Bronchial epithelial cell (primary cell): ENCODE data around the gene RACGAP1. TPM values are rescaled to one million over a fixed set of nuclear protein-coding genes. Genes with fewer than 3 reads are reported as not detected.

ENCODE experiments used
- DNase-seq: peaks from one replicate; pipeline ENCODE4 v3.0.0-alpha.2; 2010; ENCODE audit warnings: low read depth
- FAIRE-seq: peaks from 2 replicates; lab custom pipeline; 2011; peaks lifted over from hg19 to GRCh38; lab: Jason Lieb, UNC
- H3K27me3 ChIP-seq: 2 replicates; pipeline ENCODE4 v1.5.1; 2011; ENCODE audit warnings: low read length; ENCODE audit not compliant: control insufficient read depth, insufficient read depth
- H3K36me3 ChIP-seq: 2 replicates; pipeline ENCODE4 v1.5.1; 2011; ENCODE audit warnings: low read length; ENCODE audit not compliant: control insufficient read depth, insufficient read depth
- H3K4me3 ChIP-seq: 2 replicates; pipeline ENCODE4 v1.5.1; 2011; ENCODE audit warnings: mild to moderate bottlenecking, low read depth, low read length, control low read depth
- CTCF ChIP-seq: IDR thresholded peaks from 2 replicates; pipeline ENCODE4 v1.5.1; 2011; ENCODE audit warnings: mild to moderate bottlenecking, moderate library complexity, low read length, control low read depth, inconsistent platforms; ENCODE audit not compliant: insufficient read depth, severe bottlenecking
- total RNA-seq: library from RNA; depleted of rRNA; stranded (reverse); fragments of >200 nt; gene quantifications from 2 replicates; pipeline ENCODE4 v1.2.1, GENCODE V29; 2014

Gene RACGAP1
- total RNA-seq, 1 donor from 2014 or later, result 11.3 TPM

- Histone ChIP-seq H3K36me3 (no peaks in the 10 kb centered on the region), H3K4me3 (no peak overlapping the region), H3K27me3 (no peaks in the 10 kb centered on the region)
- TF ChIP-seq CTCF, result no peak
- FAIRE-seq (no peak), DNase-seq (no peak)
These were observed 50.5 kb downstream of the RACGAP1 start for GRCh38 chr12:49974677-49975317.

- no peaks in the 10 kb centered on the region for H3K36me3 ChIP-seq
- DNase-seq (peak; percentile 30), FAIRE-seq (no peak)
- peak; percentile 64 for TF ChIP-seq CTCF
- no peak overlapping the region for H3K4me3 ChIP-seq
- no peaks in the 10 kb centered on the region for H3K27me3 ChIP-seq
These were observed 51.0 kb downstream of the RACGAP1 start for GRCh38 chr12:49974231-49974675.

DNA sequence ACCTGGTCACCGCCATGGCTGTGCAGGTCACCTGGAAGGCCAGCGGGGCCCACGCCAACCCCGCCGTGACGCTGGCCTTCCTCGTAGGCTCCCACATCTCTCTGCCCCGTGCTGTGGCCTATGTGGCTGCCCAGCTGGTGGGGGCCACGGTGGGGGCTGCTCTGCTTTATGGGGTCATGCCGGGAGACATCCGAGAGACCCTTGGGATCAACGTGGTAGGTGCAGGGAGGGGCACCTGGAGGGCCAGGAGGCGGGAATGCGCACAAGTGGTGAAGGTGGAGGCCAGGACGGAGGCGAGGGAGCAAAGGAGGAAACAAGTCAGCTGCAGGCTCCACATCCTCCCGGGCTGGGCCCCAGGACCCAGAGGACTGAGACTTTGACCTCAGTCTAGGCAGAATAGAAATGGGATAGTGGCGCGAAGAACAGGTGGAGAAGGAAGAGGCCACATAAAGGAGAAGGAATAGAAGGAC, 51.9 kb downstream of the RACGAP1 start:
- no peaks in the 10 kb centered on the region for H3K27me3 ChIP-seq
- H3K4me3 ChIP-seq, result no peak overlapping the region
- FAIRE-seq, result no peak
- DNase-seq, result no peak
- TF ChIP-seq CTCF, result no peak
- H3K36me3 ChIP-seq, result no peaks in the 10 kb centered on the region

DNA sequence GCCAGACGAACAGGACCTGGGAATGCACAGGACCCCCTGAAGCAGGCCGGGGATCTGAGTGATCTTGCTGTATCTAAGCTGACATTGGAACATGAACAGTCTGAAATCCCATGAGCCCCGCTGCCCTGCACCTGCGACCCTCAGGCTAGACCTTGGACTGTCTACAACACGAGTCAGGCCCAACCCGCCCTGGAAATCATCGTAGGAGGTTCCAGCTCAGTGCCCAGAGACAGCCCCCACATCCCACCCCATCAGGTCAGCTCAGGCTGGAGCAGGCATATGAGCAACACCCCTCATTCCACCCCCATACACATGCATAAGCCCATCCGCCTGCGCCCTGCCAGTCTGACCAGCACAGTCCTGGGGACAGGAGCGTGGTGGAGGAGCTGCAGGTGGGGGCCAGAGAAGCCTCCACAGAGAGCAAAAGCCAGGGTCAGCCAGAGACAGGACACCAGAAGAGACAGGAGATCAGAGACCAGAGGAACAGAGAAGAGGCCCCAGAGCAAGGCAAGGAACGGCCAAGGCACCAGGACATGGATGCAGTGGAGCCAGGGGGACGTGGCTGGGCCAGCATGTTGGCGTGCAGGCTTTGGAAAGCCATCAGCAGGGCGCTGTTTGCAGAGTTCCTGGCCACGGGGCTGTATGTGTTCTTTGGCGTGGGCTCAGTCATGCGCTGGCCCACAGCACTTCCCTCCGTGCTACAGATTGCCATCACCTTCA, 52.5 kb downstream of the RACGAP1 start, which contains the start of gene AQP6:
TSS of gene AQP6 (plus strand) at position 307 of the 720 bp plus-strand sequence. CDS start at position 534, 227 bp downstream.
- H3K27me3 ChIP-seq, result no peaks in the 10 kb centered on the region
- FAIRE-seq, result no peak
- no peak for DNase-seq
- no peak for TF ChIP-seq CTCF
- no peaks in the 10 kb centered on the region for H3K36me3 ChIP-seq
- no peak within 1 kb of the TSS for H3K4me3 ChIP-seq

GRCh38 chr12:49972129-49972528, 53.2 kb downstream of the RACGAP1 start:
- H3K27me3 ChIP-seq, result no peaks in the 10 kb centered on the region
- no peak for TF ChIP-seq CTCF
- no peak for DNase-seq
- H3K36me3 ChIP-seq, result no peaks in the 10 kb centered on the region
- H3K4me3 ChIP-seq, result no peak overlapping the region
- no peak for FAIRE-seq
